SH-SY5Y (cell line): ENCODE results near the gene PNPLA6.

Source experiments
- GATA2 ChIP-seq: IDR thresholded peaks from 2 replicates; pipeline ENCODE4 v1.6.1; 2011; ENCODE audit warnings: mild to moderate bottlenecking, low read depth, low read length
- GATA3 ChIP-seq: IDR thresholded peaks from 2 replicates; pipeline ENCODE4 v1.6.1; 2011; ENCODE audit warnings: low read depth, mild to moderate bottlenecking, low read length, moderate library complexity

GRCh38 chr19:7579182-7579581 lies 43.7 kb downstream of the PNPLA6 start:
- TF ChIP-seq GATA2 (no peak), GATA3 (no peak)
